PC-3 (cell line): ENCODE measurements around the gene SEC31A. TPM values are rescaled to one million over a fixed set of nuclear protein-coding genes. Genes with fewer than 3 reads are reported as not detected.

Source experiments
- total RNA-seq: library from RNA; depleted of rRNA; stranded (reverse); fragments of >200 nt; gene quantifications from 2 replicates; pipeline ENCODE4 v1.2.3, GENCODE V29; 2014; rRNA removed

The SEC31A gene
- total RNA-seq, 1 experiment from 2014 or later, result 47.4 TPM

Other genes with a start within 250 kb of the SEC31A start
- 3.4 and 3.8 TPM in 2 replicates for gene SCD5, start 92.4 kb downstream of the SEC31A start, total RNA-seq
- 3.2 and 3.3 TPM in 2 replicates for gene THAP9, start 9.6 kb upstream of the SEC31A start, total RNA-seq
- 12.7 and 15.9 TPM in 2 replicates for gene LIN54, start 119.7 kb upstream of the SEC31A start, total RNA-seq
- 49.5 and 58.3 TPM in 2 replicates for gene COPS4, start 144.0 kb upstream of the SEC31A start, total RNA-seq
- 1.6 and 3.7 TPM in 2 replicates for gene PLAC8, start 223.6 kb upstream of the SEC31A start, total RNA-seq